Measurements from ENCODE around the gene DHDH.

- TF ChIP-seq CTCF (conservative IDR thresholded peaks at IDR 0.05; ENCODE audit: low read length) (no peak), EZH2phosphoT487 (IDR thresholded peaks at IDR 0.05; ENCODE audit: borderline replicate concordance, low read depth, low read length) (no peak)
These were observed 19.3 kb upstream of the DHDH start for GRCh38 chr19:48914181-48914580.
